K562 (cell line): ENCODE data around the gene HIRIP3. TPM values are rescaled to one million over a fixed set of nuclear protein-coding genes. Genes with fewer than 3 reads are reported as not detected.

Experiments used
- EHMT2 ChIP-seq: fragments of 450-650 bp; IDR thresholded peaks from 2 replicates; pipeline ENCODE4 v1.6.1; 2018; ENCODE audit warnings: antibody characterized with exemption
- FOXM1 ChIP-seq, 2 experiments: fragments of 450-650 bp in 1 of 2; sonication (generic) in 1 of 2; formaldehyde crosslinking in 1 of 2; IDR thresholded peaks; 2 replicates each; pipeline versions ENCODE4 v1.6.1 to v1.9.0; 2017 to 2022; ENCODE audit warnings: low read depth in 2 of 2, mild to moderate bottlenecking in 2 of 2, missing genetic modification reagents in 1 of 2, moderate library complexity in 1 of 2
- GABPB2 ChIP-seq: fragments of 250-450 bp; sonication (Bioruptor Pico); conservative IDR thresholded peaks from 2 replicates; pipeline ENCODE4 v1.5.1; 2021; ENCODE audit warnings: mild to moderate bottlenecking
- HDAC2 ChIP-seq: fragments of 450-650 bp; IDR thresholded peaks from 2 replicates; pipeline ENCODE4 v1.6.1; 2016; ENCODE audit warnings: mild to moderate bottlenecking
- MAZ ChIP-seq, 2 experiments: fragments of 450-650 bp in 1 of 2; sonication (generic) in 1 of 2; formaldehyde crosslinking; IDR thresholded peaks in 1 of 2; conservative IDR thresholded peaks in 1 of 2; 2 replicates each; pipeline versions ENCODE4 v1.4.0 to v1.5.0; 2020; ENCODE audit warnings: mild to moderate bottlenecking in 1 of 2, missing genetic modification reagents in 1 of 2
- MIER1 ChIP-seq: fragments of 450-650 bp; IDR thresholded peaks from 2 replicates; pipeline ENCODE4 v1.6.1; 2016; ENCODE audit warnings: antibody characterized with exemption, mild to moderate bottlenecking, low read depth
- PRMT5 ChIP-seq: sonication (generic); formaldehyde crosslinking; IDR thresholded peaks from 2 replicates; pipeline ENCODE4 v1.5.0; 2020; ENCODE audit warnings: missing genetic modification reagents
- STAG1 ChIP-seq: sonication (generic); formaldehyde crosslinking; IDR thresholded peaks from 2 replicates; pipeline ENCODE4 v1.5.0; 2020; ENCODE audit warnings: missing genetic modification reagents, borderline replicate concordance
- ZBTB9 ChIP-seq: fragments of 450-650 bp; formaldehyde crosslinking; IDR thresholded peaks from 2 replicates; pipeline ENCODE4 v1.4.0; 2020; ENCODE audit warnings: mild to moderate bottlenecking, moderate library complexity
- ZKSCAN3 ChIP-seq: fragments of 250-450 bp; sonication (Bioruptor Pico); IDR thresholded peaks from 2 replicates; pipeline ENCODE4 v1.4.0; 2020
- ZNF511 ChIP-seq: sonication (generic); formaldehyde crosslinking; IDR thresholded peaks from 2 replicates; pipeline ENCODE4 v1.8.0; 2022; ENCODE audit warnings: mild to moderate bottlenecking, missing genetic modification reagents
- ZNF766 ChIP-seq: fragments of 200-800 bp; sonication (Bioruptor generic); conservative IDR thresholded peaks from 2 replicates; pipeline ENCODE4 v1.6.1; 2016; ENCODE audit warnings: missing genetic modification characterization, missing compliant biosample characterization
- polyA plus RNA-seq, 8 experiments: library from polyadenylated mRNA; depleted of rRNA in 4 of 8; stranded (reverse) in 5 of 8; unstranded in 3 of 8; fragments of >200 nt; fragmentation: Nextera tagmentation in 2 of 8; fragmentation: Illumina TruSeq in 1 of 8; extraction: Ambion mirVana in 2 of 8; extraction: Trizol in 1 of 8; gene quantifications; 2 replicates each; pipeline versions ENCODE4 v1.2.1 to v1.2.3, GENCODE V29; 2011 to 2014; ENCODE audit warnings: inconsistent platforms in 1 of 8, missing spikeins in 1 of 8
- total RNA-seq, 7 experiments: library from RNA; depleted of rRNA in 6 of 7; stranded (reverse); fragments of >200 nt in 6 of 7; fragmentation: Illumina TruSeq in 2 of 7; extraction: Trizol in 2 of 7; gene quantifications; 2 replicates each; pipeline versions ENCODE4 v1.2.1 to v1.2.3, GENCODE V29; 2011 to 2021; ENCODE audit warnings: low replicate concordance in 1 of 7
- TF ChIP-seq, protein P1 (sequence below), 2 experiments: fragments of 450-650 bp; IDR thresholded peaks; 2 replicates each; pipeline ENCODE4 v1.6.1; 2018; ENCODE audit warnings: mild to moderate bottlenecking in 2 of 2, low read depth in 1 of 2; ENCODE audit not compliant: partially characterized antibody in 2 of 2
- TF ChIP-seq, protein P2 (sequence below): fragments of 200-800 bp; sonication (Bioruptor generic); IDR thresholded peaks from 2 replicates; pipeline ENCODE4 v1.6.1; 2017; ENCODE audit warnings: missing genetic modification characterization, missing compliant biosample characterization

HIRIP3 gene
- total and polyA plus RNA-seq, 9 of the 15 experiments (the other 6 are each of a cell fraction or from before 2014, with no cell fraction given): 3.3 to 38.2 (median 18.2) TPM

DNA sequence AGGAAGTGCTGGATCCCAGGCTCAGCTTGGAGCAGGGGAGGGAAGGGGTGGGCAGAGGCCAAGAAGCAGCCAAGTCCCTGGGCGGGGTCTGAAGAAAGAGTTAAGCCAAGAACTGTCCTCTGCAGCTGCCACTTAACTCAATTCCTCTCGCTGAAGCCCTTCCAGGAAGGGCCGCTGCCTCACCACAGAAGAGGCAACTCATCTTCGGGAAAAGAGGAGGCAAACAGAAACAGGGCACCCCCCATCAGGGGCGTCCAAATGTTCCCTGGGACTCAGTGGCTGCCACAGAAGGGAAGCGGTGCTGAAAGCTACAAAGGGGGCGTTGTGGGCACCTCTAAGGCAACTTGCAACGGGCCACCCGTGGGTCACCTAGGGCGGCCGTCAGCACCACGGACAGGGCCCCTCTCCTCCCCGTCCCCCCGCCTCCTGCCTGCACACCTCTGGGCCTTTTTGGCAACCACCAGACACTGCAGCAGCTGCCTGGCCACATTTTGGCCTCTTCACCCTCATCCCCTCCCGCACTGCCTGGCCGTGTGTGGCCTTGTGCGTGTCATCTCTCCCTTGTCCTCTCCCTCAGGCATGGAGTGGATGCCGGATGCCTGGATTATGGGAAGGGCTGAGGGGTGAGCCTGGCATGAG lies 33.1 kb upstream of the HIRIP3 start (continued):
- TF ChIP-seq MAZ (CRISPR knock-in tag; conservative IDR thresholded peaks at IDR 0.05 in 1 of 2, IDR thresholded peaks at IDR 0.05 in 1 of 2): peak in 1 of 2 experiments; percentile 77; a peak in 1 of 4 replicates
- peak; percentile 75; the same call in 1 of the 2 replicates for TF ChIP-seq ZNF511
- TF ChIP-seq, protein P1, sequence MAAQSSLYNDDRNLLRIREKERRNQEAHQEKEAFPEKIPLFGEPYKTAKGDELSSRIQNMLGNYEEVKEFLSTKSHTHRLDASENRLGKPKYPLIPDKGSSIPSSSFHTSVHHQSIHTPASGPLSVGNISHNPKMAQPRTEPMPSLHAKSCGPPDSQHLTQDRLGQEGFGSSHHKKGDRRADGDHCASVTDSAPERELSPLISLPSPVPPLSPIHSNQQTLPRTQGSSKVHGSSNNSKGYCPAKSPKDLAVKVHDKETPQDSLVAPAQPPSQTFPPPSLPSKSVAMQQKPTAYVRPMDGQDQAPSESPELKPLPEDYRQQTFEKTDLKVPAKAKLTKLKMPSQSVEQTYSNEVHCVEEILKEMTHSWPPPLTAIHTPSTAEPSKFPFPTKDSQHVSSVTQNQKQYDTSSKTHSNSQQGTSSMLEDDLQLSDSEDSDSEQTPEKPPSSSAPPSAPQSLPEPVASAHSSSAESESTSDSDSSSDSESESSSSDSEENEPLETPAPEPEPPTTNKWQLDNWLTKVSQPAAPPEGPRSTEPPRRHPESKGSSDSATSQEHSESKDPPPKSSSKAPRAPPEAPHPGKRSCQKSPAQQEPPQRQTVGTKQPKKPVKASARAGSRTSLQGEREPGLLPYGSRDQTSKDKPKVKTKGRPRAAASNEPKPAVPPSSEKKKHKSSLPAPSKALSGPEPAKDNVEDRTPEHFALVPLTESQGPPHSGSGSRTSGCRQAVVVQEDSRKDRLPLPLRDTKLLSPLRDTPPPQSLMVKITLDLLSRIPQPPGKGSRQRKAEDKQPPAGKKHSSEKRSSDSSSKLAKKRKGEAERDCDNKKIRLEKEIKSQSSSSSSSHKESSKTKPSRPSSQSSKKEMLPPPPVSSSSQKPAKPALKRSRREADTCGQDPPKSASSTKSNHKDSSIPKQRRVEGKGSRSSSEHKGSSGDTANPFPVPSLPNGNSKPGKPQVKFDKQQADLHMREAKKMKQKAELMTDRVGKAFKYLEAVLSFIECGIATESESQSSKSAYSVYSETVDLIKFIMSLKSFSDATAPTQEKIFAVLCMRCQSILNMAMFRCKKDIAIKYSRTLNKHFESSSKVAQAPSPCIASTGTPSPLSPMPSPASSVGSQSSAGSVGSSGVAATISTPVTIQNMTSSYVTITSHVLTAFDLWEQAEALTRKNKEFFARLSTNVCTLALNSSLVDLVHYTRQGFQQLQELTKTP (IDR thresholded peaks at IDR 0.05; ENCODE audit: low read depth in 1 of 2, partially characterized antibody in 2 of 2): peak in 1 of 2 experiments; percentile 78
- TF ChIP-seq ZNF766 (CRISPR knock-in tag): peak; percentile 54; the same call in 1 of the 2 replicates
- TF ChIP-seq STAG1 (CRISPR knock-in tag): 0 out of 2 replicates have a peak, but pooled peaks have one; percentile 26
- peak; percentile 96 for TF ChIP-seq EHMT2
- no peak for TF ChIP-seq GABPB2 (CRISPR knock-in tag)
- no peak for TF ChIP-seq ZKSCAN3
- peak; percentile 46; the same call in 1 of the 2 replicates for TF ChIP-seq HDAC2
- no peak for TF ChIP-seq ZBTB9 (CRISPR knock-in tag)
- peak; percentile 78; the same call in 1 of the 2 replicates for TF ChIP-seq PRMT5
- TF ChIP-seq FOXM1 (IDR thresholded peaks at IDR 0.05; ENCODE audit: low read depth): no peak
- TF ChIP-seq FOXM1 (CRISPR knock-in tag; IDR thresholded peaks at IDR 0.05; ENCODE audit: low read depth): peak; percentile 53; the same call in 1 of the 2 replicates
- peak; percentile 96 for TF ChIP-seq MIER1
- TF ChIP-seq, protein P2, sequence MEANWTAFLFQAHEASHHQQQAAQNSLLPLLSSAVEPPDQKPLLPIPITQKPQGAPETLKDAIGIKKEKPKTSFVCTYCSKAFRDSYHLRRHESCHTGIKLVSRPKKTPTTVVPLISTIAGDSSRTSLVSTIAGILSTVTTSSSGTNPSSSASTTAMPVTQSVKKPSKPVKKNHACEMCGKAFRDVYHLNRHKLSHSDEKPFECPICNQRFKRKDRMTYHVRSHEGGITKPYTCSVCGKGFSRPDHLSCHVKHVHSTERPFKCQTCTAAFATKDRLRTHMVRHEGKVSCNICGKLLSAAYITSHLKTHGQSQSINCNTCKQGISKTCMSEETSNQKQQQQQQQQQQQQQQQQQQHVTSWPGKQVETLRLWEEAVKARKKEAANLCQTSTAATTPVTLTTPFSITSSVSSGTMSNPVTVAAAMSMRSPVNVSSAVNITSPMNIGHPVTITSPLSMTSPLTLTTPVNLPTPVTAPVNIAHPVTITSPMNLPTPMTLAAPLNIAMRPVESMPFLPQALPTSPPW (CRISPR knock-in tag): peak; percentile 82
